Smooth muscle cell (in vitro differentiated cells): Measurements from ENCODE around the gene PALB2. TPM values are rescaled to one million over a fixed set of nuclear protein-coding genes. Genes with fewer than 3 reads are reported as not detected.

Source experiments
- DNase-seq: peaks from one replicate; lab custom pipeline; 2025; ENCODE audit not compliant: unreplicated experiment; lab: John Stamatoyannopoulos, UW
- H2AFZ ChIP-seq: fragments of 200-600 bp; sonication (generic); 2 replicates; pipeline ENCODE4 v1.6.0; 2016; ENCODE audit warnings: antibody characterized with exemption, low read depth, mild to moderate bottlenecking
- H3F3A ChIP-seq: fragments of 200-600 bp; sonication (generic); 2 replicates; pipeline ENCODE4 v1.6.0; 2017; ENCODE audit warnings: antibody characterized with exemption, low read depth
- H3K27ac ChIP-seq: fragments of 200-600 bp; sonication (generic); 2 replicates; pipeline ENCODE4 v1.5.1; 2016; ENCODE audit warnings: low read depth, mild to moderate bottlenecking
- H3K27me3 ChIP-seq: fragments of 200-600 bp; sonication (generic); 2 replicates; pipeline ENCODE4 v1.6.1; 2016; ENCODE audit warnings: low read depth, mild to moderate bottlenecking
- H3K36me3 ChIP-seq: fragments of 200-600 bp; sonication (generic); 2 replicates; pipeline ENCODE4 v1.5.1; 2016; ENCODE audit warnings: low read depth
- H3K4me1 ChIP-seq: fragments of 200-600 bp; sonication (generic); 2 replicates; pipeline ENCODE4 v1.5.1; 2016; ENCODE audit warnings: low read depth
- H3K4me2 ChIP-seq: fragments of 200-600 bp; sonication (generic); 2 replicates; pipeline ENCODE4 v1.6.0; 2016; ENCODE audit warnings: mild to moderate bottlenecking
- H3K4me3 ChIP-seq: fragments of 200-600 bp; sonication (generic); 2 replicates; pipeline ENCODE4 v1.5.1; 2016; ENCODE audit warnings: mild to moderate bottlenecking
- H3K79me2 ChIP-seq: fragments of 200-600 bp; sonication (generic); 2 replicates; pipeline ENCODE4 v1.6.0; 2016; ENCODE audit warnings: low read depth, mild to moderate bottlenecking
- H3K9ac ChIP-seq: fragments of 200-600 bp; sonication (generic); 2 replicates; pipeline ENCODE4 v1.6.0; 2016; ENCODE audit warnings: low read depth
- H3K9me3 ChIP-seq: fragments of 200-600 bp; sonication (generic); replicated peaks from 2 replicates; pipeline ENCODE4 v1.5.1; 2016; ENCODE audit warnings: low read depth
- H4K20me1 ChIP-seq: fragments of 200-600 bp; sonication (generic); 2 replicates; pipeline ENCODE4 v1.6.0; 2016; ENCODE audit warnings: low read depth
- CTCF ChIP-seq: fragments of 200-600 bp; sonication (generic); IDR thresholded peaks from 2 replicates; pipeline ENCODE4 v1.5.1; 2017; ENCODE audit warnings: borderline replicate concordance, mild to moderate bottlenecking, antibody characterized with exemption; ENCODE audit not compliant: insufficient read depth, poor library complexity, severe bottlenecking
- WGBS: methylation state at CpG from one replicate; pipeline ENCODE4 v1.1.7; 2016; ENCODE audit warnings: low lambda C conversion rate; 5-methylcytosine and 5-hydroxymethylcytosine counted together
- polyA plus RNA-seq: library from polyadenylated mRNA; unstranded; fragments of >200 nt; fragmentation: Nextera tagmentation; extraction: Ambion mirVana; gene quantifications from 2 replicates; pipeline ENCODE4 v1.2.1, GENCODE V29; 2016
- total RNA-seq: library from RNA; depleted of rRNA; stranded (reverse); fragments of >200 nt; gene quantifications from 2 replicates; pipeline ENCODE4 v1.2.3, GENCODE V29; 2014

Gene PALB2
- total and polyA plus RNA-seq, 2 experiments from 2014 or later: 4.1 to 4.6 TPM

DNA sequence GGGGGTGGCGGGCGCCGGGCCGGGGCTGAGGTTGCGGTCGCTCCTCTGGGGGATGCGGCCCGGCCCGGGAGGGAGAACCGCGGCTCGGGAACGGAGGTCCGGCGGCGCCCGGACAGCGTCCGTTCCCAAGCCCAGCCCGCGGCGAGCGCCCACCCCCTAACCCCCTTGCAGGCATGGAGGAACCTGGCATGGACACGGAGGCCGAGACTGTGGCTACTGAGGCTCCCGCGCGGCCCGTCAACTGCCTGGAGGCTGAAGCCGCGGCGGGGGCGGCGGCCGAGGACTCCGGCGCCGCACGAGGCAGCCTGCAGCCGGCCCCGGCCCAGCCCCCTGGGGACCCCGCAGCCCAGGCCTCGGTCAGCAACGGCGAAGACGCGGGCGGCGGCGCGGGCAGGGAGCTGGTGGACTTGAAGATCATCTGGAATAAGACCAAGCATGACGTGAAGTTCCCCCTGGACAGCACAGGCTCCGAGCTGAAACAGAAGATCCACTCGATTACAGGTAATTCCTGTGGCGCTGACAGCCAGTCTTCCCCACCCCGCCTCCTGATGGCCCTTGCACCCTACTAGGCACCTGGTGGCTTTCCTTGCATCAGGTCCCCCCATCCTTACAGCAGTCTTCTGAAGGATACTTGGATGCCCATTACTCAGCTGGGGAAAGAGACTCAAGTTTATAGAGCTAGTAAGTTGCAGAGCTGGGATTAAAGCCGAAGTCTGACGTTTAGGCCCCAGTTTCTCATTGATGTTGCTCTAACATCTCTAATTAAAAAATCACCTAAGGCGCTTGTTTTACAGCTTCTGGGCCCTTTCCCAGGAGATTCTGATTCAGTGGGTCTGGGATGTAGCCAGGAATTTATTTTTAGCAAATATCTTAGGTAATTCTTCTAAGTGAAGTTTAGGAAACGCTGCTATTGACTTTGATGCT lies 83.1 kb downstream of the PALB2 start:
- TF ChIP-seq CTCF: no peak
- Histone ChIP-seq H2AFZ (peak overlapping the region; percentile 80), H3F3A (no peaks in the 10 kb centered on the region), H3K9ac (peak overlapping the region; percentile 96), H3K4me3 (peak overlapping the region; percentile 96), H3K4me2 (peak overlapping the region; percentile 97), H3K36me3 (peaks cover 5% of the 10 kb centered on the region), H3K27me3 (no peaks in the 10 kb centered on the region), H3K9me3 (no peaks in the 10 kb centered on the region), H3K27ac (peak overlapping the region; percentile 81), H3K79me2 (peaks cover 61% of the 10 kb centered on the region), H4K20me1 (peaks cover 13% of the 10 kb centered on the region), H3K4me1 (peaks cover 11% of the 10 kb centered on the region)
- DNase-seq: peak; percentile 33
- WGBS: 6% methylated on average over 39 of the region's 60 CpGs

DNA sequence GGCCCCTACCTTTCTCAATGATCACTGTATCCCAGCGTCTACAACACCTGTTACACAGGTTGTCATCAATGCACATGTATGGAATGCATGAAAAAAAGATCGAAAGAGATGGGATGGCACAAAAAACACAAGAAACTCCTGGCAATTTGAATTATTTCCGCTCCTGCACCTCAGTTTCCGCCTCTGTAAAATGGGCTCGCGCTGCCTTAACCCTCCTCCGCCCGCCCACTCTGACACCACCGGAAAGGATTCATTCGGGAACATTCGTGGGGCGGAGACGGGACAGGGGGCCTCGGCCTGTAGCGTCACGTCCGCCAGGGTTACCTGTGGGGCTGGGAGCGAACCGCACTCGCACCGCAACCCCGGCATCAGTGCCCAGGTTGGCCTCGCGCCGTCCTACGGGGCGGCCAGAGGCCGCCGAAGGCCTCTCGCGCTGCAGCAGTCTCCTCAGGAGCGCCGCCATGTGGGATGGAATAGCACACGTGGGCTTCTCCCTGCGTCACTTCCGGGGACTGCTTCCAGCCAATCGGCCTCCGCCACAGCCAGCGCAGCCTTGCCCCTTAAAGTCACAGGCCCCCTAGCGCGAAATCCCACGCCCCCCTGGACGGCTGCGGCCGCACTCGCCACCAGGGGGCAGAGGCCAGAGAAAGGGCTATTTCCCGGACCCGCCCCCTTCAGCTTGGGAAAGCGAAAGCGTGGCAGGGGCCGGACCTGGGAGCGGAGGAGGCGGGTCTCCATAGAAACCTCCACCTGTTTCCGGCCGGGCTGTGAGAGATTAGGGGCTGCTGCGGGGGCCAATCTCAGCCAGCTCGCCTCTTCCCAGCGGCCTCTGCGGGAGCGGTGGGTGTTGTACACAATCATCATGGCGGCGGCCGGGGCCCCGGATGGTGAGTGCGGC lies 84.0 kb downstream of the PALB2 start, which contains the start of the genes EARS2 and UBFD1:
TSS of gene EARS2 (minus strand) at position 470 of the 898 bp plus-strand sequence. CDS start at position 463, 7 bp downstream.
TSS of gene UBFD1 (plus strand) at position 847 of the 898 bp plus-strand sequence. CDS start at position 863, 16 bp downstream.
- H3K4me1 ChIP-seq: peaks cover 11% of the 10 kb centered on the region
- DNase-seq: peak; percentile 96
- no peaks in the 10 kb centered on the region for H3K9me3 ChIP-seq
- H3K79me2 ChIP-seq: peaks cover 60% of the 10 kb centered on the region
- H3K4me3 ChIP-seq: peak within 1 kb of the TSS; percentile 96
- H3K36me3 ChIP-seq: peaks cover 6% of the 10 kb centered on the region
- no peaks in the 10 kb centered on the region for H3K27me3 ChIP-seq
- WGBS: 3% methylated on average over 59 of the region's 65 CpGs
- peak; percentile 95 for TF ChIP-seq CTCF
- H3K4me2 ChIP-seq: peak within 1 kb of the TSS; percentile 97
- H3K9ac ChIP-seq: peak within 1 kb of the TSS; percentile 96
- peak within 1 kb of the TSS; percentile 81 for H3K27ac ChIP-seq
- peak within 1 kb of the TSS; percentile 80 for H2AFZ ChIP-seq
- no peaks in the 10 kb centered on the region for H3F3A ChIP-seq
- H4K20me1 ChIP-seq: peaks cover 13% of the 10 kb centered on the region

DNA sequence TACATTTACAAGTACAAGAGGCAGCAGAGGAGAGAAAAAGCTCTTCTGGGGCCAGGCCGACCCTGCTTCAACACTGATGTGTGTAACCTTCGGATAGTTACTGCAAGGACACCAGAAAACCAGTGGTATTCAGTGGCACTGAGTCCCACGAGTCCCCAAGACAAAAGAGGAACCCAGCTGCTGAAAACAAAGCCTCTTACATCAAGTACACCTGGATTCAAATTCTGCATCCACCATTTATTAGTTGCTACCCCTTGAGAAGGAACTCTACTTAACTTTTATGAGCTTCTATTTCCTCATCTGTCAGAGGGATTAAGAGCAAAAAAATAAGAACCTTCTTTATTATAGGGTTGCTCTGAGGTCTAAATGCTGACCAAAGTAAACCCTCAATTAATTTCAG lies 86.6 kb downstream of the PALB2 start:
- peaks cover 11% of the 10 kb centered on the region for H3K4me1 ChIP-seq
- no peak for DNase-seq

More for the DNA sequence above, 86.6 kb downstream of the PALB2 start:
- no peak overlapping the region for H3K4me2 ChIP-seq
- WGBS: 89% methylated on average over 3 of the region's 3 CpGs
- no peaks in the 10 kb centered on the region for H3F3A ChIP-seq
- no peak overlapping the region for H2AFZ ChIP-seq
- H3K36me3 ChIP-seq: peaks cover 3% of the 10 kb centered on the region
- peaks cover 36% of the 10 kb centered on the region for H3K79me2 ChIP-seq
- H3K27ac ChIP-seq: no peak overlapping the region
- H3K27me3 ChIP-seq: no peaks in the 10 kb centered on the region
- no peak overlapping the region for H3K4me3 ChIP-seq
- H4K20me1 ChIP-seq: peaks cover 3% of the 10 kb centered on the region
- no peak for TF ChIP-seq CTCF
- no peaks in the 10 kb centered on the region for H3K9me3 ChIP-seq
- H3K9ac ChIP-seq: no peak overlapping the region

Other genes with a start within 250 kb of the PALB2 start
- 17.2 and 23.3 TPM in 2 replicates for gene COG7, start 188.1 kb downstream of the PALB2 start, total RNA-seq
- gene COG7, start 188.1 kb downstream of the PALB2 start, polyA plus RNA-seq: 17.6 and 20.1 TPM in 2 replicates
- gene GGA2, start 130.8 kb downstream of the PALB2 start, total RNA-seq: 27.7 and 42.5 TPM in 2 replicates
- gene GGA2, start 130.8 kb downstream of the PALB2 start, polyA plus RNA-seq: 32.2 TPM in 2 replicates
- 14.3 and 32.8 TPM in 2 replicates for gene EARS2, start 84.0 kb downstream of the PALB2 start, total RNA-seq
- gene EARS2, start 84.0 kb downstream of the PALB2 start, polyA plus RNA-seq: 13.0 and 22.8 TPM in 2 replicates
- gene UBFD1, start 83.6 kb downstream of the PALB2 start, total RNA-seq: 69.3 and 111 TPM in 2 replicates
- gene UBFD1, start 83.6 kb downstream of the PALB2 start, polyA plus RNA-seq: 31.9 and 35.5 TPM in 2 replicates
- 172 and 192 TPM in 2 replicates for gene NDUFAB1, start 45.0 kb downstream of the PALB2 start, total RNA-seq
- 223 and 252 TPM in 2 replicates for gene NDUFAB1, start 45.0 kb downstream of the PALB2 start, polyA plus RNA-seq
- 14.0 and 23.3 TPM in 2 replicates for gene DCTN5, start 156 bp upstream of the PALB2 start, total RNA-seq
- gene DCTN5, start 156 bp upstream of the PALB2 start, polyA plus RNA-seq: 20.2 and 22.6 TPM in 2 replicates
- 3.1 and 29.7 TPM in 2 replicates for gene PLK1, start 37.6 kb upstream of the PALB2 start, total RNA-seq
- 12.0 and 15.5 TPM in 2 replicates for gene PLK1, start 37.6 kb upstream of the PALB2 start, polyA plus RNA-seq
- gene ERN2, start 71.9 kb upstream of the PALB2 start, total RNA-seq: not detected in 2 replicates
- gene ERN2, start 71.9 kb upstream of the PALB2 start, polyA plus RNA-seq: not detected in 2 replicates
- gene CHP2, start 113.7 kb upstream of the PALB2 start, total RNA-seq: not detected in 2 replicates
- not detected in 2 replicates for gene CHP2, start 113.7 kb upstream of the PALB2 start, polyA plus RNA-seq
- gene PRKCB, start 194.7 kb upstream of the PALB2 start, total RNA-seq: 0.36 TPM in 1 of 2 replicates, not detected in the other
- 0.30 TPM in 1 of 2 replicates, not detected in the other for gene PRKCB, start 194.7 kb upstream of the PALB2 start, polyA plus RNA-seq